OCI-LY3 (cell line): ENCODE results near the gene KRT85.

Experiments used
- H2AFZ ChIP-seq: fragments of 200-600, 300-600 bp; shearing (Covaris generic); 2 replicates; pipeline ENCODE4 v1.6.0; 2014; ENCODE audit warnings: antibody characterized with exemption, low read depth, low read length
- H3K27ac ChIP-seq: fragments of 200-600, 300-600 bp; sonication (generic); 2 replicates; pipeline ENCODE4 v1.5.1; 2014; ENCODE audit warnings: mild to moderate bottlenecking, low read length, moderate library complexity, mixed read lengths
- H3K27me3 ChIP-seq: fragments of 200-600, 300-600 bp; sonication (generic); 2 replicates; pipeline ENCODE4 v1.6.1; 2014; ENCODE audit warnings: low read depth, low read length, mixed read lengths
- H3K36me3 ChIP-seq: fragments of 200-600, 300-600 bp; sonication (generic); replicated peaks from 2 replicates; pipeline ENCODE3; 2014; ENCODE audit warnings: low read depth, low read length, mixed read lengths
- H3K4me1 ChIP-seq: fragments of 300-600, 200-600 bp; sonication (generic); 2 replicates; pipeline ENCODE4 v1.6.1; 2014; ENCODE audit warnings: low read length, mixed read lengths
- H3K4me2 ChIP-seq: fragments of 200-600, 300-600 bp; sonication (generic); 2 replicates; pipeline ENCODE4 v1.6.1; 2014; ENCODE audit warnings: low read length, mixed read lengths
- H3K4me3 ChIP-seq: fragments of 300-600, 200-600 bp; sonication (generic); 2 replicates; pipeline ENCODE4 v1.5.1; 2014; ENCODE audit warnings: antibody characterized with exemption, mild to moderate bottlenecking, low read length, moderate library complexity
- H3K79me2 ChIP-seq: fragments of 300-600, 200-600 bp; shearing (Covaris generic); 2 replicates; pipeline ENCODE4 v1.6.1; 2014; ENCODE audit warnings: mild to moderate bottlenecking, low read length, mixed read lengths
- H3K9ac ChIP-seq: fragments of 300-600, 200-600 bp; shearing (Covaris generic); 2 replicates; pipeline ENCODE4 v1.6.0; 2014; ENCODE audit warnings: mild to moderate bottlenecking, low read length, moderate library complexity
- H3K9me3 ChIP-seq: fragments of 200-600, 300-600 bp; shearing (Covaris generic); 2 replicates; pipeline ENCODE4 v1.6.1; 2014; ENCODE audit warnings: low read length, mixed read lengths; ENCODE audit not compliant: insufficient read depth
- H4K20me1 ChIP-seq: fragments of 200-600, 300-600 bp; sonication (generic); 2 replicates; pipeline ENCODE4 v1.6.1; 2016; ENCODE audit warnings: low read length, mixed read lengths; ENCODE audit not compliant: insufficient read depth
- CTCF ChIP-seq: fragments of 200-600, 300-600 bp; sonication (generic); IDR thresholded peaks from 2 replicates; pipeline ENCODE4 v1.5.1; 2014; ENCODE audit warnings: antibody characterized with exemption, low read length, low read depth
- EZH2phosphoT487 ChIP-seq: fragments of 200-600 bp; shearing (Covaris generic); IDR thresholded peaks from 2 replicates; pipeline ENCODE4 v1.6.1; 2018; ENCODE audit warnings: antibody characterized with exemption, mixed run types, low read depth

KRT85 gene

GRCh38 chr12:52338241-52338960, 28.9 kb downstream of the KRT85 start:
- Histone ChIP-seq H3K79me2 (no peaks in the 10 kb centered on the region), H4K20me1 (no peaks in the 10 kb centered on the region), H3K4me3 (no peak overlapping the region), H3K36me3 (no peaks in the 10 kb centered on the region), H2AFZ (no peak overlapping the region), H3K27ac (no peak overlapping the region), H3K9me3 (no peaks in the 10 kb centered on the region), H3K4me1 (no peaks in the 10 kb centered on the region), H3K4me2 (no peak overlapping the region), H3K9ac (no peak overlapping the region), H3K27me3 (peaks cover 45% of the 10 kb centered on the region)
- TF ChIP-seq EZH2phosphoT487 (no peak), CTCF (no peak)

GRCh38 chr12:52337054-52337453, 30.2 kb downstream of the KRT85 start:
- H3K27me3 ChIP-seq = peaks cover 33% of the 10 kb centered on the region
- H3K9me3 ChIP-seq = no peaks in the 10 kb centered on the region
- H3K4me3 ChIP-seq = no peak overlapping the region; the same call in 1 of the 2 replicates
- no peak overlapping the region for H3K4me2 ChIP-seq
- H3K36me3 ChIP-seq = no peaks in the 10 kb centered on the region
- TF ChIP-seq CTCF (no peak), EZH2phosphoT487 (no peak)
- no peak overlapping the region for H3K27ac ChIP-seq
- H2AFZ ChIP-seq = no peak overlapping the region
- no peaks in the 10 kb centered on the region for H4K20me1 ChIP-seq
- no peaks in the 10 kb centered on the region for H3K4me1 ChIP-seq
- H3K79me2 ChIP-seq = no peaks in the 10 kb centered on the region
- no peak overlapping the region for H3K9ac ChIP-seq

GRCh38 chr12:52336641-52337040, 30.6 kb downstream of the KRT85 start:
- Histone ChIP-seq H3K4me3 (no peak overlapping the region; the same call in 1 of the 2 replicates), H2AFZ (no peak overlapping the region), H3K27me3 (peaks cover 33% of the 10 kb centered on the region), H4K20me1 (no peaks in the 10 kb centered on the region), H3K36me3 (no peaks in the 10 kb centered on the region), H3K4me1 (no peaks in the 10 kb centered on the region), H3K9me3 (no peaks in the 10 kb centered on the region), H3K27ac (no peak overlapping the region), H3K9ac (no peak overlapping the region), H3K4me2 (no peak overlapping the region), H3K79me2 (no peaks in the 10 kb centered on the region)
- TF ChIP-seq CTCF (no peak), EZH2phosphoT487 (no peak)

GRCh38 chr12:52335598-52336262, 31.6 kb downstream of the KRT85 start:
- Histone ChIP-seq H4K20me1 (no peaks in the 10 kb centered on the region), H3K36me3 (no peaks in the 10 kb centered on the region), H3K9me3 (no peaks in the 10 kb centered on the region), H2AFZ (no peak overlapping the region), H3K79me2 (no peaks in the 10 kb centered on the region), H3K9ac (no peak overlapping the region), H3K4me3 (no peak overlapping the region), H3K4me2 (no peak overlapping the region), H3K27me3 (peaks cover 32% of the 10 kb centered on the region; the same call in 1 of the 2 replicates), H3K4me1 (no peaks in the 10 kb centered on the region), H3K27ac (no peak overlapping the region)
- no peak for TF ChIP-seq CTCF
- no peak for TF ChIP-seq EZH2phosphoT487
